ENCODE measurements around the gene OTUB1. TPM values are rescaled to one million over a fixed set of nuclear protein-coding genes. Genes with fewer than 3 reads are reported as not detected.

Gene OTUB1
- total and polyA plus RNA-seq, 9 of the 15 experiments (the other 6 are each of a cell fraction or from before 2014, with no cell fraction given) = 29.5 to 134 (median 66.1) TPM

GRCh38 chr11:63974259-63975143, 11.7 kb upstream of the OTUB1 start, which contains the start of gene COX8A (continued):
- TF ChIP-seq DDX20 (tag; IDR thresholded peaks at IDR 0.05; ENCODE audit: low read depth) (no peak), TEAD2 (tag; IDR thresholded peaks at IDR 0.05) (no peak), COPS2 (conservative IDR thresholded peaks at IDR 0.05) (no peak), DIDO1 (tag; IDR thresholded peaks at IDR 0.05; ENCODE audit: low read depth) (no peak), ZNF518B (CRISPR knock-in tag; IDR thresholded peaks at IDR 0.05) (no peak), ZC3H4 (CRISPR knock-in tag; IDR thresholded peaks at IDR 0.05; ENCODE audit: borderline replicate concordance) (no peak; the same call in 1 of the 2 replicates), RFX7 (CRISPR knock-in tag; IDR thresholded peaks at IDR 0.05) (no peak), ZNF143 (CRISPR knock-in tag; IDR thresholded peaks at IDR 0.05) (no peak), ZNF3 (CRISPR knock-in tag; IDR thresholded peaks at IDR 0.05) (no peak), NR2C2 (CRISPR knock-in tag; IDR thresholded peaks at IDR 0.05) (peak; percentile 86; the same call in 1 of the 2 replicates), NR2C2 (tag; IDR thresholded peaks at IDR 0.05) (peak; percentile 88), ZFP30 (CRISPR knock-in tag; IDR thresholded peaks at IDR 0.05; ENCODE audit: borderline replicate concordance) (no peak), PREB (CRISPR knock-in tag; IDR thresholded peaks at IDR 0.05) (no peak), C11orf30 (IDR thresholded peaks at IDR 0.05; ENCODE audit: low read depth) (peak; percentile 66), CREM (IDR thresholded peaks at IDR 0.05; ENCODE audit: low read depth) (peak; percentile 98), SMAD2 (IDR thresholded peaks at IDR 0.05; ENCODE audit: low read depth, low read length) (no peak), FIP1L1 (IDR thresholded peaks at IDR 0.05; ENCODE audit: low read depth, low read length, poor library complexity, severe bottlenecking) (peak; percentile 57), MTA3 (IDR thresholded peaks at IDR 0.05; ENCODE audit: borderline replicate concordance) (0 out of 2 replicates have a peak, but pooled peaks have one; percentile 82), ZNF512 (tag; IDR thresholded peaks at IDR 0.05) (no peak), IRF9 (tag; IDR thresholded peaks at IDR 0.05) (peak; percentile 43; the same call in 1 of the 2 replicates)

Data from K562 (cell line).